PC-3 (cell line): Measurements from ENCODE around the gene GRK3.

Experiments used
- EZH2 ChIP-seq: fragments of 300-600 bp; sonication (generic); IDR thresholded peaks from one replicate; pipeline ENCODE4 v1.6.1; 2017; ENCODE audit warnings: antibody characterized with exemption, mild to moderate bottlenecking, low read length; ENCODE audit not compliant: unreplicated experiment
- TF ChIP-seq, protein P1 (sequence below): fragments of 300-600 bp; sonication (generic); conservative IDR thresholded peaks from 2 replicates; pipeline ENCODE4 v1.5.1; 2017; ENCODE audit warnings: antibody characterized with exemption, low read depth, mild to moderate bottlenecking, low read length

DNA sequence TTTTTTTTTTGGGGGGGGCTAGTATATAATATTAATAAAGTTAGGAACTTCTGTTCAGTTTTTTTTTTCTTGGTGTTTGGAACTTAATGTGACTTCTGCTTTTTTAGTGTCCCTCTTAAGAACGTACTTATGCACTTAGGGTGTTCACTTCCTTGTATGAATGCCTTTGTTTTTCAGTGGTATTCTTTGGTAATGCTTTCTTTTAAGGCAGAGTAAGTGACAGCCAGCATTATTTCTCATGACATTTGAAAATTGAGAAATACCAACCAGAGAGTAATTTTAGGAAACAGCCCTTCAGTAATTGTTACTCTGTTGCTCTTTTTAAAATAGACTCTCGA is 2.4 kb downstream of the GRK3 start:
- TF ChIP-seq EZH2 = no peak
- TF ChIP-seq, protein P1, sequence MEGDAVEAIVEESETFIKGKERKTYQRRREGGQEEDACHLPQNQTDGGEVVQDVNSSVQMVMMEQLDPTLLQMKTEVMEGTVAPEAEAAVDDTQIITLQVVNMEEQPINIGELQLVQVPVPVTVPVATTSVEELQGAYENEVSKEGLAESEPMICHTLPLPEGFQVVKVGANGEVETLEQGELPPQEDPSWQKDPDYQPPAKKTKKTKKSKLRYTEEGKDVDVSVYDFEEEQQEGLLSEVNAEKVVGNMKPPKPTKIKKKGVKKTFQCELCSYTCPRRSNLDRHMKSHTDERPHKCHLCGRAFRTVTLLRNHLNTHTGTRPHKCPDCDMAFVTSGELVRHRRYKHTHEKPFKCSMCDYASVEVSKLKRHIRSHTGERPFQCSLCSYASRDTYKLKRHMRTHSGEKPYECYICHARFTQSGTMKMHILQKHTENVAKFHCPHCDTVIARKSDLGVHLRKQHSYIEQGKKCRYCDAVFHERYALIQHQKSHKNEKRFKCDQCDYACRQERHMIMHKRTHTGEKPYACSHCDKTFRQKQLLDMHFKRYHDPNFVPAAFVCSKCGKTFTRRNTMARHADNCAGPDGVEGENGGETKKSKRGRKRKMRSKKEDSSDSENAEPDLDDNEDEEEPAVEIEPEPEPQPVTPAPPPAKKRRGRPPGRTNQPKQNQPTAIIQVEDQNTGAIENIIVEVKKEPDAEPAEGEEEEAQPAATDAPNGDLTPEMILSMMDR = no peak
